GM10266 (cell line): ENCODE results near the gene C8G.

Experiments
- DNase-seq: peaks from one replicate; pipeline ENCODE4 v3.0.0; 2012; ENCODE audit errors: extremely low spot score
- CTCF ChIP-seq: IDR thresholded peaks from 2 replicates; pipeline ENCODE4 v1.5.1; 2012; ENCODE audit warnings: mild to moderate bottlenecking, low read depth; ENCODE audit not compliant: control insufficient read depth, insufficient read depth; ENCODE audit errors: missing control alignments

Gene C8G

DNA sequence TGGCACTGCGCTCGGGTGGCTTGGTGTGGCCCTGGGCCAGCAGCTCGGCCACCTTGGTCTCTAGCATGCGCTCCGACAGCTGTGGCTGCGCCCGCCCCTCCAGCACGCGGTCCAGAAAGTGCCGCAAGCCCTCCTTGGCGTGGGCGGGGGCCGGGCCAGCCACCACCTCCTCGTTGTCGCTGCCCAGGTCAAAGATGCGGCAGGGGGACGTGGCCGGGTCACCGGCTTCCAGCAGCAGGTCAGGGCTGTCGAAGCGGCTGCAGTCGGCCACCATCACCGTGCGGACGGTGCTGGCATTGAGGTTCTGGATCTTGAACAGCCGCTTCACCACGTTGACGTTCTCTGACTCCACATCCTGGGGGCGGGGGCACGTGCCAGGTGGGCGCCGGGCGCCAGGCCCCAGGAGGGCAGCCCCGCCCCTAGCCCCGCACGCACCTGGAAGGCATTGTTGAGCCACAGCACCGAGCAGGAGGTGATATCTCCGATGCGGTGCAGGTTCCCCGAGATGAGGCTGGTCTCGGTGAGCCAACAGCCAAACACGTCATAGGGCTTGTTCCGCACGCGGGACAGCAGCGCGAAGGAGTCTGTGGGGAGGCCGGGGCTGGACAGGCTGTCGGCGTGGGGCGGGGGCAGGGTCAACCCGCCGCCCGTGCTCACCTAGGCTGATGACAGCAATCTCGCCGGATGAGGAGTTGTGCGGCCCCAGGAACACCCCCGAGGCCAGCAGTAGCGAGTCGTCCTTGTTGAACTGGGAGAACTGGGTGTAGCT, 2.7 kb upstream of the C8G start:
- no peak for DNase-seq
- TF ChIP-seq CTCF: no peak

- DNase-seq: no peak
- TF ChIP-seq CTCF: no peak
These were observed 2.2 kb upstream of the C8G start for GRCh38 chr9:136942881-136943230.

DNA sequence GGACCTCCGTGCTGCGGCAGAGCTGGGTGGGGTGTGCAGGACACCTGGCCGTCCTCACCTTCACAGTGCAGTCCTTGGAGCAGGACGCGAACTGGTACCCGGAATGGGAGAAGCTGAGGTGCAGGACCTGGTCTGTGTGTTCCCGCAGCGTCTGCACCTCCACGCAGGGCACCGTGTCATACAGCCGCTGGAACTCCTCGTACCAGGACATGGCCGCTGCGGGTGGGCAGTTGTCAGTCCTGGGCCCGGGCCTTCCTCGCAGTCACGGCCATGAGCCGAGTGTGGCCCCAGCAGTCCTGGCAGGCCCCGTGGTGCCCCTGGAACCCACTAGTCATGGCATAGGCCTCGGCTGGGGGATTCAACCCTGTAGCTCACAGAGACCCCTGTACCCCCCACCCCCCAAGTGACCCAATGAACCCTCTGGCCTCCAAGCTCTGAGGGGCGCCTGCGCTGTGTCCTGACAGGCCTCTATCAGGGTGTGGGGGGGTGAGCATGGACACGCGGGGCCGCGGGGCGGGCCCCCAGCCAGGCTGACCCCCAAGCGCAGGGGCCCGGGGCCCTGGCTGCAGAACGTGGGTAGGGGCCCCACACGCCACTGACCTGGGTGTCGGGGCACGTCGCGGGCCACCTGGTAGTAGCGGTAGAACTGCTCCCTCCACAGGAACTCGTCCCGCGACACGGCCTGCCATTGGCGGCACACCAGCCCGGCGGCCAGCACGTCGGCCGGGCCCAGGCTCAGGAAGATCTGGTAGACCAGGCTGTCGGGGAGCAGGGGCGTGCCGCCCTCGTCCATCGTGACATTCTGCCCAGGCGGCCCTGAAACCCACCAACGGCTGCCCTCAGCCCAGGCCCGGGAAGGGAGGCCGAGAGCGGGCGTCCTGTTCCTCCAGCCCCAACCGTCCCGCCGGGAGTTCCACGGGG, 1.5 kb upstream of the C8G start:
- DNase-seq: peak; percentile 85
- peak; percentile 20 for TF ChIP-seq CTCF

- peak; percentile 91 for DNase-seq
- peak; percentile 41 for TF ChIP-seq CTCF
These were observed 878 bp upstream of the C8G start for GRCh38 chr9:136944212-136944518.

- TF ChIP-seq CTCF: no peak
- DNase-seq: no peak
These were observed 537 bp downstream of the C8G start for GRCh38 chr9:136945333-136946227.

- DNase-seq: no peak
These were observed 1.4 kb downstream of the C8G start for GRCh38 chr9:136946228-136947027.

More at GRCh38 chr9:136946228-136947027, 1.4 kb downstream of the C8G start:
- TF ChIP-seq CTCF: no peak
